T-helper 2 cell (primary cell): Measurements from ENCODE around the gene INSC.
"Not testable (repeated sequence)": the region's sequence is repeated elsewhere in the genome, so short reads cannot be mapped to it uniquely, and the experiment has no call there.

Experiments used
- DNase-seq, 5 experiments: peaks; one replicate each; pipeline versions ENCODE4 v3.0.0 to v3.0.0-alpha.2; 2012 to 2022
- total RNA-seq, 2 donors: gene quantifications; one replicate each; lab custom pipeline; 2026; lab: John Stamatoyannopoulos, UW

Gene INSC, protein sequence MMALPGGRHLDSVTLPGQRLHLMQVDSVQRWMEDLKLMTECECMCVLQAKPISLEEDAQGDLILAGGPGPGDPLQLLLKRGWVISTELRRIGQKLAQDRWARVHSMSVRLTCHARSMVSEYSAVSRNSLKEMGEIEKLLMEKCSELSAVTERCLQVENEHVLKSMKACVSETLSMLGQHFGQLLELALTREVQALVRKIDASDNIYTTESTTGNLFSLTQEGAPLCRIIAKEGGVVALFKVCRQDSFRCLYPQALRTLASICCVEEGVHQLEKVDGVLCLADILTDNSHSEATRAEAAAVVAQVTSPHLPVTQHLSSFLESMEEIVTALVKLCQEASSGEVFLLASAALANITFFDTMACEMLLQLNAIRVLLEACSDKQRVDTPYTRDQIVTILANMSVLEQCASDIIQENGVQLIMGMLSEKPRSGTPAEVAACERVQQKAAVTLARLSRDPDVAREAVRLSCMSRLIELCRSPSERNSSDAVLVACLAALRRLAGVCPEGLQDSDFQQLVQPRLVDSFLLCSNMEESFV
- 0 to 0.07 reads per million in 2 donors for total RNA-seq

DNA sequence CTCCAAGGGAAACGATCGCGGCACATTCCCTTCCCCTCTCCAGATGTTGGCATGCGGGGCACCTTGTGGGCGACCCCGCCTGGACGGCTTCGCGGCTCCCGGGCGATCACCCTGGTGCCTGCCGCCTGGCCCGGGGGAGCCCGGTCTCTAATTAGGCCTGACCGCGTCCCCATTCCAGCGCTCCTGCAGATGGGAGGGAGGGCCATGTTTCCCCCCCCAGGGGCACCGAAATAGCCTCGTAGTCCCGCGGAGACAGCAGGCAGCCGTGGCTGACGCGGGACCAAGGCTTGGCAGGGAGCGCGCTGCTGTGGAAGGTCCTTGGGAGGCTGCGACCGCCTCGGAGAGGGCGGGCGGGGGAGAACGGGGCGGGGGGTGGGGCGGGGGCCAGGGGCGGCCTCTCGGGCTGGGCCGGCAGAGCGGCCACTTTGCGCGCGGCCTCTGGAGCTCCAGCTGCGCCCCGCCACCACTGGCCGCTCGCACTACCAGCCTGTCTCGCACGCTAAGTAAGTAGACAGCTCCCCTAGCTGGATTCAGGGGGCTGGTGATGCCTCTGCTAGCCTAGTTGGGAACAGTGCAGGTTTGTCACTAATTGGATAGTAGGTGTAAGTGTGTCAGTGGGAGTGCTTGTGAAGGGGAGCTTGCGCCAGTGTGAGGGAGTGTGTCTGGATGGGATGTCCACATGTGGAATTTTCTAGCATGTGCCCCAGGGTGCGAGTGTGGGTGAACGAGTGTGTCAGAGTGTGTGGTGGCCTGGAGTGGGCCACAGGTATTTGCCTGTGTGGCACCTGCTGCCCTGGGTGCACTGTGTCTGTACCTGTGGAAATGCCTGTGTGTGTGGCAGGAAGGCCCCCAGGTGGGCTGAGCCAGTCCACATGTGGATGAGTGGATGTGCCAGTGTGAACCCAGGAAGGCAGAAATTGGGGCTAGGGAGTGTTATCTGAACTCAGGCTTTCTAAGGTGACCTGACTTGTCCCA lies at the start of gene INSC:
Gene INSC, plus strand, starts transcription at position 423 of the 975 bp plus-strand sequence. CDS start 34,252 bp downstream, outside the sequence.
- DNase-seq = no peak

DNA sequence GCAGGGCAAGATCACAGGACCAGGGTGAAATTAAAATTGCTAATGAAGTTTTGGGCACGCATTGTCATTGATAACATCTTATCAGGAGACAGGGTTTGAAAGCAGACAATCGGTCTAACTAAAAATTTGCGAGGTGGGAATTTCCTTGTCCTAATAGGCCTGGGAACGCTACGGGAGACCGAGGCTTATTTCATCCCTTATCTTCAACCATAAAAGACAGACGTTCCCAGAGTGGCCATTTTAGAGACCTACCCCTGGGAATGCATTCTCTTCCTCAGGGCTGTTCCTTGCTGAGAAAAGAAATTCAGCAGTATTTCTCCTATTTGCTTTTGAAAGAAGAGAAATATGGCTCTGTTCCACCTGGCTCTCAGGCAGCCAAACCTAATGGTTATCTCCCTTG lies 45.0 kb upstream of the INSC start:
- not testable (repeated sequence) for DNase-seq

DNA sequence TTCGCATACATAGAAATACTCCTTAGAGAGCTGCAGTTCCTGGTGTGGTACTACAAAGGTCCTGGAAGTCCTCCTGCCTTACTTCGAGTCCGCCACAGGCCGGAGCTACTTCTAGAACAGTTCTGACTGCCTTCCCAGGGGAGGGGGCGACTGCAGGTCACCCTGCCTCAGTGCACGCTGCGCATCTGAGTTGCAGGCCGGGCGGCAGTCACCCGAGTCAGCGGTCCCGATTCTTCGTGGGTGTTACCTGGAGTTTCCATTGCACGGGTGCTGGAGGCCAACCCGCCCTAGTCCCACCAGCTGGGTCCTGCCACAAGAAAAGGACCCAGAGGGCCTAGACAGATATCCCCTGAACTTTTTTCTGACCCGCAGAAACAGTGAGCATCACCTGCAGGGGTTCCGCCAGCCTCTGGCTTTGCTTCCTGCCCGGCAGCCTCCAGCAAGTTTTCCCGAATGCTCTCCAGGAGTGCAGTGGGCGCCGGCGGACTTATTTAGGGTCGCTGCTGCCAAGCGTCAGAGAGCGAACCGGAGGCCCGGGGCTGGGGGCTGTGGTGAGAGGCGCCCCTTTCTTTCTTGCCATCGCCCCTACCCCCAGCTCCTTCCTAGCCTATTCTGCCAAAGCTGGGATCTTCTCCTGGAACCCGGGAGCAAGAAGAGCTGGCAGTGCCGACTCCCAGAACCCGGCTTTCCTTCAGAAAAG lies 43.0 kb upstream of the INSC start:
- DNase-seq = no peak

DNA sequence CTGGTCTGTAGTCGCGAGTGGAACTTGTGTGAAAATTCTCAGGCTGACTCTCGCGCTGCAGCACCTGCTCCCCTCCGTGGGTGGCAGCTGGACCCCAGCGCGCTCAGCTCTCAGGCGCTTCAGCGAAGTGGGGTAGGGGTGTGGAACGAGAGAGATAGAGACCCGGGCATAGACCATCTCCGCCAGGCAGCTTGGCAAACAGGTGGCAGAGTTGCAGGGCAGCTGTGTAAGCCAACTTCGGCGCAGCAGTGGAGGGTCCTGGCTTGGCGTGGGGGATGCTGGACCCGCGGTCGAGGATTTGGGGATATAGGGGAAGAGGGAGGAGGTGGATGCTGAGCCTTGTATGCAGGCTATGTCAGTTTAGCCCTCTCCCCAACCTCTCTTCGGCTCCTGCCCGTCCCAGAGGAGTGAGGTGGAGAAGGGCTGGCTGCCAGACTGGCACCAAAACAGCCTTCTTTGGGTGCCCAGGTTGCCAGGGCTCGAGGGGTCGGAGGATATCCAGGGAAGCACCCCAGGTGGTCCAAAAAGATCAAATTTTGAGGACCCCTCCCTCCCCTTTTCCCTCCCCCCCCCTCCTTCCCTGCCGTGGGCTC lies 42.1 kb upstream of the INSC start:
- no peak for DNase-seq

DNA sequence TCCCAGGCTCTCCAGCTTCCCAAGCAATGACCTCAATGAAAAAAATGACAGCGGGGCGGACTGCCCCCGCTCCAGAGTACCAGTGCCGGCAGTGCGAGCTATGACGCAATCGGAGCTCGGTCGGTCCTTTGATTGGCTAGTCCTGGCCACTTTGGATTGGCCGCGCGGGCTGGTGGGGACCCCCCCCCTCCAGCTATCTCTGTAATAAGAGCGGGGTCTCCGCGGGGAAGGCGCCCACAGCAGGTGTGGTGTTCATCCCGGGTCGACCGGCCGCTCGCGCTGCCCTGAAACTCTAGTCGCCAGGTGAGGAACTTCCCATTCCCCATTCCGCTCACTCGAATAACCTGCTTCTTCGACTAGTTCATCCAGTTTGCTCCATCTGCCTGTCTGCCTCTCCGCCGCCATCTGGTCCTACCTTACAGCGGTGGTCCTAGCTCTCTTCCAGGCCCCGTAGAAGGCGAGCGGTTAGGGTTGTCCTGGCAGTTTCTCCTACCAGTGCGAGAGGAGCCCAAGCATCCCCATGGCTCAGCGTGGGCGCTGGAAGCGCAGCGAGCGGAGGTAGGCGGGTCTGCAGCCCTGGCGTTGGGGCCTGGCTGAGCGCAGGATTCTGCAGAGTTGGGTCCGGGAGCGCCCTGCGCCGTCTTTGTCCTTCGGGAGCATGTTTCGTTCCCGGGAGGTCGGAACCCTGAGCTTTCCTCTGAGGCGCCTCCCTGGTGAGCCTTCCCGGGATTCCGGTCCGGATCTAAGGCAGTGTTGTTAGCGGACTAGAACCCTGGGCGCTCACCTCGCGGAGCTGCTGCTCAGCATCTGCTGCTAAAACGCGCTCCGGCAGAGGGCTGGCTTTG lies 41.1 kb upstream of the INSC start, which contains the start of gene CALCB:
Gene CALCB, plus strand, starts transcription at position 233 of the 845 bp plus-strand sequence. CDS start 1,126 bp downstream, outside the sequence.
- DNase-seq = peak in 1 of 5 experiments; percentile 24

DNA sequence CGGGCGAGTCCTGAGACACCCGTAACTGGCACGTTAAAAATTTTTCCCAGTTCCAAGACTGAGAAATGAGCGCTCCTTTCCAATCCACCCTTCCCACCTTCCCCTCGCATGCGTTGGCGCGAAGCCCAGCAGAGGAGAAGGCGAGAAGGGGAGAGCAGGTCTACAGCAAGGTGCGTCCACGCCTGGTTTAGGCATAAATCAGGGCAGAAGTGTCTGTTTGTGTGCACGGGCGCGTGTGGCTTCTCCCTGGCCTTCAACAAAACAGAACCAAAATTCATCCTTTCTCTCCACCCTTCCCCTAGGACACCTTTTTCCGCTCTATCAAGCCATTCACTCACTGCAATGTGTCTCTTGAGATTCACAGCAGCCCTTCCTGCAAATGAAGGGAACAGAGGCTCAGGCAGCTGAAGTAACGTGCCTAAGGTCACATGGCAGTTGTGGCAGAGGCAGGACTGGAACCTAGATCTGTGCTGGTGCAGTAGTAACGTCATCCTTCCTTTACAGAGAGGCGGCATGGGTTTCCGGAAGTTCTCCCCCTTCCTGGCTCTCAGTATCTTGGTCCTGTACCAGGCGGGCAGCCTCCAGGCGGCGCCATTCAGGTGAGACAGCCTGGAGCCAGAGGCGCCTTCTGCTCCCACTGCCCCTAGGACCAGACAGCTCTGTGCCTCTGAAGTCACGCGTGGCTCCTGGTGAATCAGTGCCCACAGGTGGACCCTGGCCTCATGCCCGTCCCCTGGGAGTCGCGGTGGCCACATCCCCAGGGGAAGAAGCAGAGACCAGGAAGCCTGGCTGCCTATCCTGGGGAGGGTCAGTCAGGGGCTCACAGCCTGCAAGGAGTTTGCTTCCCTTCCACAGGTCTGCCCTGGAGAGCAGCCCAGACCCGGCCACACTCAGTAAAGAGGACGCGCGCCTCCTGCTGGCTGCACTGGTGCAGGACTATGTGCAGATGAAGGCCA lies 40.2 kb upstream of the INSC start:
- peak; percentile 51 to 90 (median 61) for DNase-seq

DNA sequence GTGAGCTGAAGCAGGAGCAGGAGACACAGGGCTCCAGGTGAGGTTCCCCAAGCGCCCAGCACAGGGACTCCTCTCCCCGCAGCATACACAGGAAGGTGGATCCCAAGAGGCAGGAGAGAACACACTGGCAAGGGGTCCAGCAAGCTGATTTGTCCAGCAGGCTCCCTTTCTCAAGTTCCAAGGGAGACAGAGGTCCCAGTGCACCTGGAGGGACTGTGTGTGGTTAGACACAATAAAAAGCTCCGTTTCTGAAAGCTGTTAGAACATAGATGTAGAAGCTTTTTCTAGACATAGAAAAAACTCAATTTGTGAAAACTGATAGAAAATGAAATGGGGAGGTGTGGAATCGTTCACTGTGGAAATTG lies 39.6 kb upstream of the INSC start:
- DNase-seq = no peak

DNA sequence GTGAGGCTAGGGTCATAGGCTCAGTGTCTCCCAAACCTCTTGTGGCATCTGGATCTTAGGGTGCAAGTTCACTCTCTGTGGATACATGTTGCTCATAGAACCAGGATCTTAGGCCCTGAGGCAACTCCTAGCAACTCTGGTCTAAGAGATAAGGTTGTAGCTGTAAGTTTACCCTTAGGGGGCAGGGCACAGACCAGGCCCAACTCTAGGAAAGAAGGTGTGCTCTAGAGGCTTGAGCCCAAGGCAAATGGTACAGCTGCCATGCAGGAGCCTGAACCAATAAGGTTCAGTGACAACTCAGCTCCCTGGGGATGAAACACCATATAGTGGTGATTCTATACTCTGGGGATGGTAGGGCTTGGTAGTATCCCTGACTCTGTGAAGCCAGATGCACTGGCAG lies 23.5 kb upstream of the INSC start:
- DNase-seq = no peak

DNA sequence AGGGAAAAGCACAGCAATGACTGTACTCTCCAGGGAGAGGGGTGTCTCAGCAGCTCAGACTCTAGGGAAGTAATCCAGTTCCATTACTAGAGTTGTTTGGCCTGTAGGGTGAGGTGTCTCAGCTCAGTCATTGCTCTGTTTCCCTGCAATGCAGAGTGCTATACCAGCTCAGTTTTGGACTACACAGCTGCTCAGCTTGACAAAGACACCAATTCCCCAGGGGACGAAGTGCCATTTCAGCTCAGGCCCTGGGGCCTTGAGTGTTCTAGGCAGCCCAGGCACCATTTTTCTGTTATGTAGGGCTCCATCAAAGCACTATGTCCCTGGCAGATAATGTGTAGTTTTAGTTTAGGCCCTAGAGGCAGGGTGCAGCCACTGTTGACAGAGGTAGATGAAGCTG lies 23.1 kb upstream of the INSC start:
- DNase-seq = no peak

DNA sequence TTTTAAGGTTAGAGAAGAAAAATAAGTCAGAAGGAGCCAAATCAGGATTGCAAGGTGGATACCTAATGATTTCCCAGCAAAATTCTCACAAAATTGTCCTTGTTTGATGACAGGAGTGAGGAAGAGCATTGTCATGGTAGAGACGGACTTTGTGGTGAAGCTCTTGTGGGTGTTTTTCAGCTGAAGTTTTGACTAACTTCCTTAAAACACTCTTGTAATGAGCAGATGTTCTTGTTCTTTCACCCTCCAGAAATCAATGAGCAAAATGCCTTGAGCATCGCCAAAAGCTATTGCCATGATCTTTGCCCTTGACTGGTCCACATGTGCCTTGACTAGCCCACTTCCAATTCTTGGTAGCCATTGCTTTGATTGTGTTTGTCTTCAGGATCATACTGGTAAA lies 21.3 kb upstream of the INSC start:
- DNase-seq = peak in 1 of 5 experiments; percentile 37

DNA sequence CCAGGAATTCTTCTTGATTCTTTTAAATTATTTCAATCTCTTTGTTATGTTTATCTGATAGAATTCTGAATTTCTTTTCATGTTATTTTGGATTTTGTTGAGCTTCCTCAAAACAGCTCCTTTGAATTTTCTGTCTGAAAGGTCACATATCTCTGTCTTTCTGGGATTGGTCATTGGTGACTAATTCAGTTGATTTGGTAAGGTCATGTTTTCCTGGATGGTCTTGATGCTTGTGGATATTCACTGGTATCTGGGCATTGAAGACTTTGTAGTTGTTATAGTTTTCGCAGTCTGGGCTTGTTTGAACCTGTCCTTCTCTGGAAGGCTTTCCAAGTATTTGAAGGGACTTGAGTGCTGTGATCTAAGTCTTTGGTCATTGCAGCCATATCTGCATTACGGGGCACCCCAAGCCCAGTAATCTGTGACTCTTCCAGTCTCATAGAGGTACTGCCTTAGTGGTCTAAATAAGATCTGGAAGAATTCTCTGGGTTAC lies 18.9 kb upstream of the INSC start:
- no peak for DNase-seq

DNA sequence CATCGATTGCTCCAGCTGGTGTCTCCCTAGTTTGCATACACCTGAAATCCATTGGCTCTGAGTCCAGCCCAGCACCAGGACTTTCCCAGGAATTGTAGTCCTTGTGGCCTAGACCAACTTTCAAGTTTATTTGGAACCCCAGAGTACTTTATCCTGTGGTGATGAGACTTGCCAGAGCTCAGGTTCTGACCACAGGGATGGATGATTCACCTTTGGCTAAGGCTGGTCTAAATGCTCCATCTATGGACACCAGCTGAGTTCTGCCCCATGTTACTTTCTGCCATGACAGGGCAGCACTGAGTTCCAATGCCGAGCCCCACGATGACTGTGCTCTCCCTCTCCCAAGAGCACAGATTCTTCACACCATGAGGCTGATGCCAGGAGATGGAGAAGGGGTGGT lies 17.3 kb upstream of the INSC start:
- DNase-seq = no peak

DNA sequence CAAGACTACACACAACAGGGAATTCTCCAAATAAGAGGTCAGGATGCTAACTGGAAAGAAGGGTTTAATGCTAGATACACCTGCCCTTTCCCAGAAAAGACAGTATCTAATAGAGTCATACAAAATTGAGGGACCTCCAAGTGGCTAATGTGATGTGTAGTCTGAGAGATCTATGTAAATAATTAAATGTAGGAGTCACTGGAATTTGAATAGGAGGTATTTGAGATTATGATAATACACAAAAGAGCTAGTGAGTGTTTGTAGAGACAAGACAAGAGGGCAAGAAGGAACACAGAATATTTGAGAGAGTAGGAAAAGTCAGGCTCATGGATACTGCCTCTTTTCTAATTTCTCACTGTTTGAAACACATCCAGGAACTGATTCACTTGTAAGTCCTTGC lies 15.5 kb upstream of the INSC start:
- DNase-seq = no peak

DNA sequence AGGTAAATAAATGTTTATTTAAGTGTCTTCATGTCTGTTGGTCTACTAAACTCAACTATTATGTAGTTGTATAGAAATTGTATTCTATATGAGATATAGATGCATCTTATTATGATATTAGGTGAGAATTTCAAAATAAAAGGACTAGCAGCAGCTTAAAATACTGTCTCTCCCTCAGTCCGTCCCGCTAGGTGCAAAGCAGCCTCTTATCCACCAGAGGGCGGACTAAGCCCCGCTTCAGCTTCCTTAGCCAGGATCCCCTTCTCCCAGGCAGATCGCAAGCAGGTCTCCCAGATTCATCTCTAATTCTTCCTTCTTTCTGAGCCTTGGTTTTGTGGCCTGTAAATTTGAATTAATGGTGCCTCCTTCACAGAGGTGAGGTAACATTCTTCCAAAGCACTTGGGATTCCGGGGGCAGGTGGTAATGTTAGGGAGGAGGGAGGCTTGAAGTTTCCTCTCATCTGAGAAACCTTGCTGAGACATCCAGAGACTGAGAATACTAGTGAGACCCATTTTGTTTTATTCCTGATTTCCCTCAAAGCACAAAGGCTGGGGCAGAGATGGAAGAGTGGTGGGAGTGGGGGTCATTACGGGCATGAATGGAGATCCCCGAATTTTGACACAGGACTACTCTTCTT lies 13.5 kb upstream of the INSC start:
- DNase-seq = peak in 3 of 5 experiments; percentile 11 to 36 (median 13)

DNA sequence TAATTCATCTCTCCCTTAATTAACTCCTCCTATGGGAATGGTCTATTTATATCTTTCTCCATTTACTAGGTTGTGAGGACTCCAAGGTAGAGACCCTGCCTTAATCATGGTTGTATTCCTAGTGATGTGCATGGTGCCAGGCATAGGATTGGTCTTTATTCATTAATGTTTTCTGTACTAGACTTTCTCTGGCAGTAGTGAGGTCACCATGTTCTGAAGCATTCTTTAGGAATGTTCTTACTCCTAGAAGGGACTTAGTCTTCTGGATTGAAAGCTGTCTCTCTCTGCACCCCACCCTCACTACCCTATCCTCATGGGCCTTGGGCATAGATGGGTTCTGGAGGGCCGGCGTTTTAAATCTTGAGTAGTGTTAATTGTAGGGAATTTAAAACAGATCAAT lies 10.6 kb upstream of the INSC start:
- DNase-seq = no peak

DNA sequence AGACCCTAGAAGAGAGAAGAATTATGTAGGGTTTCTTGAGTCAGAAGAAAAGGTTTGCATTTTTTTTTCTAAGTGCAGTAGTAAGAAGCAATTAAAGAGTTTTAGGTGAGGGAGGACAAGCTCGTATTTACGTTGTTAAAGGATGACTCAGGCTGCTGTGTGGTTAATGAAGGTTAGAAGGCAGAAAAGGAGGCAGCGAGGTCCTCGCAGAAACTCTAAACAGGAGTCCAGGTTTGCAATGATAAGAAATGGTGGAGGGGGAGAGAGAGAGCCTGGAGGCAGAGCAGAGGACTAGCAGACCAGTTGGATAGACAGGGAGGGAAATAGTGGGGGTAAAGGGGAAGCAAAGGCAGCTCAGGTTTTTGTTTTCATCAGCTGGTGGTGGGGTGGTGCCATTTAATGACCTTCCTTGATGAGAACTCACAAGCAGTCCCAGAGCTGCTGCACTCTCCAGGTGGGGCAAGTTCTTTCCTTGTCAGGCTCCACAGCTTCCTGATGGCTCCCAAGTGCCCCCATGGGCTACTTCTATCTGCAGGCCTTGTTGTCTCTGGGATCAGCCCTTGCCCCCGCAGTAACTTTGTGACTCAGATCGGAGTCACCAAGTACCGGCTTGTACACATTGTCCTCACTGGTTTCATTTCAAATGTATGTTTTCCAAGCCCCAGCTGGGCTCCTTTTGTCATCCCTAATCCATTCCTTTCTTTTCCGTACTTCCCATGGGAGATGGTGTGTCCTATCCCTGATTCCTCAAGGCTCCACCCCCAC lies 8.3 kb upstream of the INSC start:
- DNase-seq = no peak

DNA sequence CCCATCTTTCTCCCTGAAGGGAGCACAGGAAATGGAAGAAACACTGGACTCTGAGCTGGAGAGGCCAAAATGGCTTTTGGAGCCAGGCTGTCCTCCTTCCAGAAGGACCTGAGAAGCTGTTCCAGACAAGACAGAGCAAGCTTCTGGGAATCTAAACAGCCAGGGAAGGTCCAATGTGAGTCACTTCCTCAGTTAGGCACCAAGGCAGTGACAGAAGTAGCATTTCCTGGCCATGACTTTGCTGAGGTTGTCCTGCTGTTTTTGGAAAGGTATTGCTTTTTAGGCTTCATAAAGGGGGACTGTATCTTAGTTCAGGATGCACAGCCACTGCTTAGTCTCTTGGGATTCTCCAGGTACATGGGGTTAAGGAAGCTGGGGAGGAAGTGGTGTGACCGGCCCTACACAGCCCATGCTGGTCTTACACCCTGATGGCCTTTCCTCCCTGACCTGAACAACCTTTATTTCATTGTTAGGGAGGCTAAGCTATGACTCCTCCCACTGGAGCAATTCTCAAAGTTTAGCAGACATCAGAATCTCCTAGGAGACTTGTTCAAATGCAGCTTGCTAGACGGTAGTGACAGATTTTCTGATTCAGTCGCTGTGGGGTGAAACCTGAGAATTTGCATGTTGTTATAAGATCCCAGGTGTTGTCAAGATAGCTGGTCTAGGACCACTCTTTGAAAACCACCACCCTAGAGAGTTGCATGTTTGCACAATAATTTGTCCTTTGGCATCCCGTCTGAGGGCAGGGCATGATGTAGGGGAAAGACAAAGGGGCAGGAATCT lies 6.8 kb upstream of the INSC start:
- DNase-seq = no peak
